Urinary bladder (tissue), 4 donors: ENCODE measurements around the gene BMERB1. TPM values are rescaled to one million over a fixed set of nuclear protein-coding genes. Genes with fewer than 3 reads are reported as not detected.
"Not testable (repeated sequence)": the region's sequence is repeated elsewhere in the genome, so short reads cannot be mapped to it uniquely, and the experiment has no call there.

ENCODE experiments used
- DNase-seq: peaks from one replicate; pipeline ENCODE4 v3.0.0-alpha.2; 2015; ENCODE audit errors: extremely low spot score
- H3K27ac ChIP-seq: one replicate; pipeline ENCODE4 v1.5.1; 2013; ENCODE audit warnings: low read depth, mild to moderate bottlenecking, moderate library complexity
- H3K36me3 ChIP-seq: one replicate; pipeline ENCODE4 v1.6.1; 2013; ENCODE audit warnings: mild to moderate bottlenecking, moderate library complexity; ENCODE audit not compliant: insufficient read depth
- H3K4me1 ChIP-seq: one replicate; pipeline ENCODE4 v1.6.1; 2013; ENCODE audit warnings: mild to moderate bottlenecking, moderate library complexity; ENCODE audit not compliant: insufficient read depth
- H3K4me3 ChIP-seq: one replicate; pipeline ENCODE4 v1.5.1; 2013; ENCODE audit warnings: low read depth, low read length
- WGBS: extraction: QIAGEN DNeasy Blood & Tissue Kit; methylation state at CpG from one replicate; pipeline ENCODE4 v1.1.7; 2013; 5-methylcytosine and 5-hydroxymethylcytosine counted together
- polyA plus RNA-seq: library from polyadenylated mRNA; stranded (reverse); fragments of 200-250 nt; gene quantifications from one replicate; pipeline ENCODE4 v1.2.3, GENCODE V29; 2013
- total RNA-seq: library from RNA; depleted of rRNA; stranded (reverse); fragments of >200 nt; gene quantifications from one replicate; pipeline ENCODE4 v1.2.3, GENCODE V29; 2014
- donor health status: healthy with polysubstance abuse.
- donor health status: healthy.

BMERB1 gene
- 41.5 TPM for total RNA-seq
- polyA plus RNA-seq: 77.0 TPM

GRCh38 chr16:15434425-15435215 lies at the start of gene BMERB1:
BMERB1 (plus strand) TSS chr16:15434588; CDS start chr16:15434654, 66 bp downstream.
- H3K27ac ChIP-seq: peak within 1 kb of the TSS; percentile 64
- WGBS: under 1% methylated on average over 63 of the region's 63 CpGs
- H3K36me3 ChIP-seq: peaks cover 2% of the 10 kb centered on the region
- peaks cover under 1% of the 10 kb centered on the region for H3K4me1 ChIP-seq
- peak within 1 kb of the TSS; percentile 81 for H3K4me3 ChIP-seq
- peak; percentile 45 for DNase-seq

DNA sequence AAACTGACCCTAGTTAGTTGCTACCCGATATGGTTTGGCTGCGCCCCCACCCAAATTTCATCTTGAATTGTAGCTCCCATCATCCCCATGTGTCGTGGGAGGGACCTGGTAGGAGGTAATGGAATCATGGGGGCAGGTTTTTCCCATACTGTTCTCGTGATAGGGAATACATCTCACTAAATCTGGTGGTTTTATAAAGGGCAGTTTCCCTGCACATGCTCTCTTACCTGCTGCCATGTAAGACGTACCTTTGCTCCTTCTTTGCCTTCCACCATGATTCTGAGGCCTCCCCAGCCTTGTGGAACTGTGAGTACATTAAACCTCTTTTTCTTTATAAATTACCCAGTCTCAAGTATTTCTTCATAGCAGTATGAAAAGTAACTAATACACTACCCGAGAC lies 46.3 kb upstream of the BMERB1 start:
- not testable (repeated sequence) for H3K4me3 ChIP-seq, H3K4me1 ChIP-seq, H3K36me3 ChIP-seq, H3K27ac ChIP-seq, DNase-seq
- WGBS: 81% methylated on average over 6 of the region's 6 CpGs

DNA sequence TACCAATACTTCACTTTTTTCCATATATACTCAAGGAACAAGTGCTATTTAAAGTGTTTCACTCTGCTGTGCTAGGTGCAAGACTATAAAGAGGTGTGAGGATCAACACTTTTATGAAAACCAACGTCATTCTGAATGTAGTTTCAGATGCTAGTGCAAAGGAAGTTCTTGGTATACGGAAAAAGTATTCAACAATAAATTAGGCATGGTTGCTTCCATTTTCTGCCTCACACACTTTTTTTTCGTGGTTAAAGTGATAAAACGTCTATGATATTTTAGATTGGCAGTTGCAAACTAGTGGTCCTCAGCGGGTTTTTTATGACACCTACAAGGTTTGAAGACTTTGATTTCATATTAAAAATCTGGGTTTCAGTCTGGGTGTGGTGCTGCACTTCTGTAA lies 44.5 kb upstream of the BMERB1 start:
- H3K27ac ChIP-seq, DNase-seq, H3K4me3 ChIP-seq, H3K36me3 ChIP-seq, H3K4me1 ChIP-seq: not testable (repeated sequence)
- 81% methylated on average over 5 of the region's 5 CpGs for WGBS

DNA sequence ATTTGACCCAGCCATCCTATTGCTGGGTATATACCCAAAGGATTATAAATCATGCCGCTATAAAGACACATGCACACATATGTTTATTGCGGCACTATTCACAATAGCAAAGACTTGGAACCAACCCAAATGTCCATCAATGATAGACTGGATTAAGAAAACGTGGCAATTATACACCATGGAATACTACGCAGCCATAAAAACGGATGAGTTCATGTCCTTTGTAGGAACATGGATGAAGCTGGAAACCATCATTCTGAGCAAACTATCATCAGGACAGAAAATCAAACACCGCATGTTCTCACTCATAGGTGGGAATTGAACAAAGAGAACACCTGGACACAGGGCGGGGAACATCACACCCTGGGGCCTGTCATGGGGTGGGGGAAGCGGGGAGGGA lies 41.4 kb upstream of the BMERB1 start:
- H3K4me3 ChIP-seq, DNase-seq, H3K4me1 ChIP-seq, H3K36me3 ChIP-seq, H3K27ac ChIP-seq: not testable (repeated sequence)
- 87% methylated on average over 8 of the region's 8 CpGs for WGBS

GRCh38 chr16:15395631-15396508 lies 38.5 kb upstream of the BMERB1 start, which contains the start of gene MPV17L:
MPV17L (plus strand) TSS chr16:15395754; CDS start chr16:15395898, 144 bp downstream.
- WGBS: 3% methylated on average over 79 of the region's 79 CpGs
- not testable (repeated sequence) for H3K36me3 ChIP-seq, H3K4me1 ChIP-seq, DNase-seq
- Histone ChIP-seq H3K27ac (peak within 1 kb of the TSS; percentile 30), H3K4me3 (peak within 1 kb of the TSS; percentile 55)

DNA sequence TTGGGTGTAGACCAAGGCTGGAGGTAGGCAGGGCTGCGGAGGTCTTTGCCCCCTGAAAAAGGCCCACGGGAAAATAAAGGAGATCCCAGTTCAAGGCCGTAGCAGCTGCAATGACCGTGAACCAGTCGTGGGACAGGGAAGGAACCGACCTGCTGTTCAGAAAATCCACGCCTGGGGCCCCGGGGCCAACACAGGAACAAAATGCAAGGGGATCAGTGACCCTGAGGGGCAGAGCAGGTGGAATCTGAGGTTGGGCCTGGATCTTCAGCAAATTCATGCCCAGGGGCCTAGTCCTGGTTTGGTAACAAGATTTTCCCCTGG lies 37.9 kb upstream of the BMERB1 start:
- WGBS: 84% methylated on average over 8 of the region's 8 CpGs
- peak overlapping the region; percentile 55 for H3K4me3 ChIP-seq
- not testable (repeated sequence) for H3K4me1 ChIP-seq, H3K36me3 ChIP-seq, DNase-seq, H3K27ac ChIP-seq

DNA sequence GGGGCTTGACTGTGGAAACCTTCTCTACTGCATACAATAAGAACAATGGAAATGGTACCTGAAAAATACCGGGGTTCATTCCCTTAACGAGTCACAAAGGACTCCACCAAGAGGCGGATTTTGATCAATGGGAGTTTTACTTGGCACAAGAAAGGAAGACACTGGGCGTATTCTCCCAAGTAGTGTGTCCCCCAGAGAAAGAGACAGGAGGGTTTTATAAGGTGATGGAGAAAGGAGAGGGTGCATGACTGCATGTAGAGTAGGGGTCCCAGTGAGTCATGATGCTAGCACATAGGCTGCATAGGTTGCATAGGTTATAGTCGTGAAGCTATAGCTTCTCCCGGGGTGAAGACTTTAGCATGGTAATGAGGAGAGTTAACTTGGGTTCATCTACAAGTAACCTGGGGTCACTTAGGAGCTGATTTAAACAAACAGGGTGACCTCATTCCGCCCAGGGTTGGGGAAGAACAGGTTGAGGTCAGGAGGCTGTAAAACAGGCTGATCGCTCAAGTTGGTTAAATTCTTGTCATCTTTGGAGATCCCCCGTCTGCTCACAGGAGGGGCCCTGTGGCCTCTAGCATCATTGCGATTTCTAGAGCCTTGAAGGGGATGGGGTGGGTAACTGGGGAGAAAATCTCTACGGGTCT lies 37.3 kb upstream of the BMERB1 start:
- Histone ChIP-seq H3K27ac (no peak overlapping the region), H3K36me3 (no peaks in the 10 kb centered on the region), H3K4me3 (no peak overlapping the region), H3K4me1 (no peaks in the 10 kb centered on the region)
- no peak for DNase-seq
- WGBS: 93% methylated on average over 11 of the region's 11 CpGs

DNA sequence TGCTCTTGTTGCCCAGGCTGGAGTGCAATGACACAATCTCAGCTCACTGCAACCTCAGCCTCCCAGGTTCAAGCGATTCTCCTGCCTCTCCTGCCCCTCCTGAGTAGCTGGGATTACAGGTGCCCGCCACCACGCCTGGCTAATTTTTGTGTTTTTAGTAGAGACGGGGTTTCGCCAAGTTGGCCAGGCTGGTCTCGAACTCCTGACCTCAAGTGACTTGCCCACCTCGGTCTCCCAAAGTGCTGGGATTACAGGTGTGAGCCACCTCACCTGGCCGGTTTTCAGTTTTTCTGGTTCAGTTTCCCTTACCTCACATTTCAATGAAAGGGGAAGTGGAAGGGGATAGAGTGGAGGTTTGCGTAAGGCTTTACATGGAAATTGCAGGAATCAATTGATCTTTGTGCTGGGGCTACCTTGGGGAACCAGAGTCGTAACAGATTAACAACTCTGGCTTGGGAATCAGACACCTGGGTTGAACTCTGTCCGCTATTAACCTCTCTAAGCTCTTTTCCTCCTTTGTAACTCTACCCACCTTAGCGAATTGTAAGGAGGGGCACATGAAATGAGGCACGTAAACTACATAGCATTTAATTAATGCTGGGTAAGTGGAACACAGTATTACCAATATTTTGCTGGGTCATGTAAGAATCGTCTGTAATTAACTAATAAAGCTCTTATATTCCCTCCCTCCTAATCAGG lies 35.6 kb upstream of the BMERB1 start:
- Histone ChIP-seq H3K36me3 (no peaks in the 10 kb centered on the region), H3K4me1 (no peaks in the 10 kb centered on the region), H3K4me3 (no peak overlapping the region), H3K27ac (no peak overlapping the region)
- no peak for DNase-seq
- WGBS: 86% methylated on average over 14 of the region's 14 CpGs

GRCh38 chr16:15399317-15399716 lies 35.1 kb upstream of the BMERB1 start:
- no peak for DNase-seq
- 87% methylated on average over 3 of the region's 3 CpGs for WGBS
- Histone ChIP-seq H3K4me3 (no peak overlapping the region), H3K36me3 (no peaks in the 10 kb centered on the region), H3K4me1 (no peaks in the 10 kb centered on the region), H3K27ac (no peak overlapping the region)

GRCh38 chr16:15400314-15400713 lies 34.1 kb upstream of the BMERB1 start:
- not testable (repeated sequence) for H3K4me3 ChIP-seq, H3K27ac ChIP-seq, H3K36me3 ChIP-seq, DNase-seq, H3K4me1 ChIP-seq
- 92% methylated on average over 6 of the region's 6 CpGs for WGBS

DNA sequence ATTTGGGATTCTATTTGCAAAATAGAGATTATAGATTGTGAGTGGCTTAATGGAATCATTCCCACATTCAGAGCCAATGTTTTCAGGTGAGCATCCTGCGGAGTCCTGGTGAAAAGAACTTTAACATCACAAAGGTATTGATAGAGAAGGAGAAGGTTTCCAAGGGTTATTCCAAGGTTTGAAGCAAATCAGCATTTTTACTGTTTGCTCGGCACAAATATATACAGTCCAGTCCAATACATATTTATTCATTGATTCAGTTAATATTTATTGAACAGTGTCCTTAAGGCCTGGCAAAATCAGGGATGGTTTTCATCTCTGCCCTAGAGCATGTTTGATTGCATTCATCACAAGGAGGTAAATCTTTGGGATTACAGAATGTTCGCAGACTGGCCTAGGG lies 32.4 kb upstream of the BMERB1 start:
- Histone ChIP-seq H3K36me3 (no peaks in the 10 kb centered on the region), H3K4me3 (no peak overlapping the region), H3K27ac (no peak overlapping the region), H3K4me1 (no peaks in the 10 kb centered on the region)
- WGBS: 95% methylated on average over 3 of the region's 3 CpGs
- no peak for DNase-seq

GRCh38 chr16:15403392-15403995 lies 30.9 kb upstream of the BMERB1 start:
- Histone ChIP-seq H3K27ac (no peak overlapping the region), H3K4me1 (no peaks in the 10 kb centered on the region), H3K36me3 (no peaks in the 10 kb centered on the region), H3K4me3 (no peak overlapping the region)
- no peak for DNase-seq
- 96% methylated on average over 9 of the region's 9 CpGs for WGBS

DNA sequence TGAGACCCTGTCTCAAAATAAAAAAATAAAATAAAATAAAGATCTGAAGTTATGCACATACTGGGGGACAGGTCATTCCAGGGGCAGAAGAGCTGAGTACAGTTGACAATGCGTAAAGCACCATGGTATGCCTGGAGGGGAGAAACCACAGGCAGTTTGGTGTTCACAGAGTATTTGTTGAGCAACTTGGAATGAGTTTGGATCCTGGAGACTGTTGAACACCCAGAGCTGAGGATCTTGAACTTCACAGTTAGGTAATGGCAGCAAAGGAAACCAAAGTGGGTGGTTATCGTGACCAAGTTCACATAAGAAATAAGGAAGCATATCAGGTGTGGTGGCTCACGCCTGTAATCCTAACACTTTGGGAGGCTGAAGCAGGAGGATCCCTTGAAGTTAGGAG lies 30.3 kb upstream of the BMERB1 start:
- WGBS: 93% methylated on average over 3 of the region's 3 CpGs
- not testable (repeated sequence) for H3K36me3 ChIP-seq, H3K27ac ChIP-seq, H3K4me1 ChIP-seq, H3K4me3 ChIP-seq, DNase-seq
